ENCODE results near the gene MED26.
"Not testable (repeated sequence)": the region's sequence is repeated elsewhere in the genome, so short reads cannot be mapped to it uniquely, and the experiment has no call there.

MED26 gene

GRCh38 chr19:16628183-16628983 lies at the start of gene MED26:
MED26 (minus strand) TSS chr19:16628204; CDS start chr19:16627943, 261 bp downstream.
- Histone ChIP-seq H2AFZ (ENCODE audit: low read length) (peak within 1 kb of the TSS; percentile 88), H3K9me3 (replicated peaks; ENCODE audit: insufficient read depth, low read length) (no peaks in the 10 kb centered on the region), H4K20me1 (ENCODE audit: insufficient read depth, low read length) (peaks cover 25% of the 10 kb centered on the region), H3K4me1 (ENCODE audit: low read length) (peaks cover 40% of the 10 kb centered on the region), H3K27me3 (replicated peaks; ENCODE audit: insufficient read depth, low read length) (no peaks in the 10 kb centered on the region), H3K4me2 (ENCODE audit: low read depth, low read length) (peak within 1 kb of the TSS; percentile 91), H3K9me2 (replicated peaks; ENCODE audit: insufficient read depth, low read length) (no peaks in the 10 kb centered on the region), H3F3A (ENCODE audit: insufficient read depth, low read length) (peaks cover 33% of the 10 kb centered on the region), H3K36me3 (replicated peaks; ENCODE audit: insufficient read depth, low read length) (no peaks in the 10 kb centered on the region; the same call in 1 of the 2 replicates), H3K4me3 (ENCODE audit: low read length) (peak within 1 kb of the TSS; percentile 97), H3K27ac (ENCODE audit: low read length) (peak within 1 kb of the TSS; percentile 95), H3K79me2 (ENCODE audit: low read length) (peaks cover 63% of the 10 kb centered on the region), H3K9ac (ENCODE audit: low read length) (peak within 1 kb of the TSS; percentile 100)
- peak; percentile 95 for DNase-seq
- TF ChIP-seq EZH2 (optimal IDR thresholded peaks at IDR 0.05; ENCODE audit: low read depth, low read length) (no peak), CTCF (IDR thresholded peaks at IDR 0.05; ENCODE audit: low read length) (no peak), EZH2phosphoT487 (IDR thresholded peaks at IDR 0.05; ENCODE audit: low read length) (no peak)

- DNase-seq = no peak
- no peak overlapping the region for H3K4me2 ChIP-seq (ENCODE audit: low read depth, low read length)
- H3K36me3 ChIP-seq (replicated peaks; ENCODE audit: insufficient read depth, low read length) = no peaks in the 10 kb centered on the region
Measured at GRCh38 chr19:16677055-16677454, 49.1 kb upstream of the MED26 start.

GRCh38 chr19:16676101-16676798 lies 48.2 kb upstream of the MED26 start:
- no peak for DNase-seq
- peaks cover 12% of the 10 kb centered on the region; the same call in 1 of the 2 replicates for H3K79me2 ChIP-seq (ENCODE audit: low read length)
- no peaks in the 10 kb centered on the region for H4K20me1 ChIP-seq (ENCODE audit: insufficient read depth, low read length)
- H3K9ac ChIP-seq (ENCODE audit: low read length) = no peak overlapping the region
- no peak overlapping the region for H2AFZ ChIP-seq (ENCODE audit: low read length)
- no peak overlapping the region for H3K27ac ChIP-seq (ENCODE audit: low read length)
- no peak overlapping the region for H3K4me2 ChIP-seq (ENCODE audit: low read depth, low read length)
- H3K4me1 ChIP-seq (ENCODE audit: low read length) = no peaks in the 10 kb centered on the region
- H3K9me2 ChIP-seq (replicated peaks; ENCODE audit: insufficient read depth, low read length) = no peaks in the 10 kb centered on the region
- H3K27me3 ChIP-seq (replicated peaks; ENCODE audit: insufficient read depth, low read length) = no peaks in the 10 kb centered on the region
- H3K4me3 ChIP-seq (ENCODE audit: low read length) = no peak overlapping the region
- no peaks in the 10 kb centered on the region for H3K9me3 ChIP-seq (replicated peaks; ENCODE audit: insufficient read depth, low read length)
- TF ChIP-seq EZH2 (optimal IDR thresholded peaks at IDR 0.05; ENCODE audit: low read depth, low read length) (no peak), CTCF (IDR thresholded peaks at IDR 0.05; ENCODE audit: low read length) (no peak), EZH2phosphoT487 (IDR thresholded peaks at IDR 0.05; ENCODE audit: low read length) (no peak)
- H3F3A ChIP-seq (ENCODE audit: insufficient read depth, low read length) = no peaks in the 10 kb centered on the region
- H3K36me3 ChIP-seq (replicated peaks; ENCODE audit: insufficient read depth, low read length) = no peaks in the 10 kb centered on the region

More at GRCh38 chr19:16677055-16677454, 49.1 kb upstream of the MED26 start:
- Histone ChIP-seq H3K27me3 (replicated peaks; ENCODE audit: insufficient read depth, low read length) (no peaks in the 10 kb centered on the region), H3K4me1 (ENCODE audit: low read length) (no peaks in the 10 kb centered on the region), H3K9me3 (replicated peaks; ENCODE audit: insufficient read depth, low read length) (no peaks in the 10 kb centered on the region), H3K27ac (ENCODE audit: low read length) (no peak overlapping the region), H3K9ac (ENCODE audit: low read length) (no peak overlapping the region), H3K4me3 (ENCODE audit: low read length) (no peak overlapping the region), H3K9me2 (replicated peaks; ENCODE audit: insufficient read depth, low read length) (no peaks in the 10 kb centered on the region), H4K20me1 (ENCODE audit: insufficient read depth, low read length) (no peaks in the 10 kb centered on the region), H3F3A (ENCODE audit: insufficient read depth, low read length) (no peaks in the 10 kb centered on the region), H3K79me2 (ENCODE audit: low read length) (peaks cover 8% of the 10 kb centered on the region; the same call in 1 of the 2 replicates), H2AFZ (ENCODE audit: low read length) (no peak overlapping the region)
- TF ChIP-seq CTCF (IDR thresholded peaks at IDR 0.05; ENCODE audit: low read length) (no peak), EZH2 (optimal IDR thresholded peaks at IDR 0.05; ENCODE audit: low read depth, low read length) (no peak), EZH2phosphoT487 (IDR thresholded peaks at IDR 0.05; ENCODE audit: low read length) (no peak)

- not testable (repeated sequence) for H3K9me3 ChIP-seq (replicated peaks; ENCODE audit: insufficient read depth, low read length); H3K9me2 ChIP-seq (replicated peaks; ENCODE audit: insufficient read depth, low read length); H3K27ac ChIP-seq (ENCODE audit: low read length); H3K9ac ChIP-seq (ENCODE audit: low read length); H3K36me3 ChIP-seq (replicated peaks; ENCODE audit: insufficient read depth, low read length); H3K4me3 ChIP-seq (ENCODE audit: low read length); H4K20me1 ChIP-seq (ENCODE audit: insufficient read depth, low read length); DNase-seq; H3K4me2 ChIP-seq (ENCODE audit: low read depth, low read length); H3K27me3 ChIP-seq (replicated peaks; ENCODE audit: insufficient read depth, low read length); H3F3A ChIP-seq (ENCODE audit: insufficient read depth, low read length); H2AFZ ChIP-seq (ENCODE audit: low read length); H3K4me1 ChIP-seq (ENCODE audit: low read length)
- H3K79me2 ChIP-seq (ENCODE audit: low read length) = peaks cover 16% of the 10 kb centered on the region; the same call in 1 of the 2 replicates
Measured at GRCh38 chr19:16673839-16674238, 45.8 kb upstream of the MED26 start.
